ENCODE measurements around the gene SLC35D2.

SLC35D2 gene

DNA sequence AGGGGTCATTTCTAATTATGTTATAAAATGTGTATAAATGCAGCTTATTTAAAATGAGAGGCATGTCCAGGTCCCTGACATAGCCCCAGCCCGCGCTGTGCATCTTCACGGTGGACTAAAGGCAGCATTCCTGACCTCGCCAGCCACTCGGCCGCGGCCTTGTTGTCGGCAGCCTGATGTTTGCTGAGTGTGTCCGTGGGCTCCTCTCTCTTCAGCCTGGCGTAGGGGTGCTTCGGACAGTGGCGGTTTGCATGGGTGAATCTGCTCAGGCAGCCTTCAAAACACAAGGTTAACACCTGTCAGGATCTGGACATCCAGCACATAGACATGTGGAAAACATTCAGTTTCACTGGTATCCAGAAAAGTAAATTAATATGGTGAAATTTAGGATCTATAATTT is 8.8 kb upstream of the SLC35D2 start:
- Histone ChIP-seq H3K9me2 (replicated peaks; ENCODE audit: low read depth, low read length) (no peaks in the 10 kb centered on the region), H3K36me3 (ENCODE audit: insufficient read depth, low read length) (peaks cover 88% of the 10 kb centered on the region; the same call in 1 of the 2 replicates), H3K27me3 (ENCODE audit: insufficient read depth, low read length, poor library complexity, severe bottlenecking) (no peaks in the 10 kb centered on the region), H3K4me1 (ENCODE audit: insufficient read depth, low read length, poor library complexity, severe bottlenecking) (no peaks in the 10 kb centered on the region), H3K4me2 (ENCODE audit: low read depth, low read length, poor library complexity, severe bottlenecking) (no peak overlapping the region), H2AFZ (ENCODE audit: low read length) (no peak overlapping the region), H4K20me1 (ENCODE audit: insufficient read depth, low read length, poor library complexity, severe bottlenecking) (peaks cover 16% of the 10 kb centered on the region), H3F3A (ENCODE audit: low read depth) (no peaks in the 10 kb centered on the region), H3K79me2 (ENCODE audit: insufficient read depth, low read length) (peaks cover 16% of the 10 kb centered on the region), H3K9ac (ENCODE audit: low read depth, low read length, poor library complexity, severe bottlenecking) (no peak overlapping the region), H3K4me3 (ENCODE audit: low read length, poor library complexity, severe bottlenecking) (no peak overlapping the region), H3K9me3 (ENCODE audit: insufficient read depth, low read depth, low read length) (no peaks in the 10 kb centered on the region)
- TF ChIP-seq EZH2phosphoT487 (IDR thresholded peaks at IDR 0.05; ENCODE audit: borderline replicate concordance) (no peak), CTCF (conservative IDR thresholded peaks at IDR 0.05; ENCODE audit: low read length) (no peak)

- no peaks in the 10 kb centered on the region for H3K4me1 ChIP-seq (ENCODE audit: insufficient read depth, low read length, poor library complexity, severe bottlenecking)
- H3K9me3 ChIP-seq (ENCODE audit: insufficient read depth, low read depth, low read length), result no peaks in the 10 kb centered on the region
- peaks cover 13% of the 10 kb centered on the region for H3K79me2 ChIP-seq (ENCODE audit: insufficient read depth, low read length)
- no peak overlapping the region for H3K9ac ChIP-seq (ENCODE audit: low read depth, low read length, poor library complexity, severe bottlenecking)
- no peaks in the 10 kb centered on the region for H3K9me2 ChIP-seq (replicated peaks; ENCODE audit: low read depth, low read length)
- no peak overlapping the region for H3K4me3 ChIP-seq (ENCODE audit: low read length, poor library complexity, severe bottlenecking)
- H2AFZ ChIP-seq (ENCODE audit: low read length), result no peak overlapping the region
- H3K4me2 ChIP-seq (ENCODE audit: low read depth, low read length, poor library complexity, severe bottlenecking), result no peak overlapping the region
- H3K27me3 ChIP-seq (ENCODE audit: insufficient read depth, low read length, poor library complexity, severe bottlenecking), result no peaks in the 10 kb centered on the region
- TF ChIP-seq CTCF (conservative IDR thresholded peaks at IDR 0.05; ENCODE audit: low read length) (no peak), EZH2phosphoT487 (IDR thresholded peaks at IDR 0.05; ENCODE audit: borderline replicate concordance) (no peak)
- no peaks in the 10 kb centered on the region for H3F3A ChIP-seq (ENCODE audit: low read depth)
- peaks cover 12% of the 10 kb centered on the region for H4K20me1 ChIP-seq (ENCODE audit: insufficient read depth, low read length, poor library complexity, severe bottlenecking)
- H3K36me3 ChIP-seq (ENCODE audit: insufficient read depth, low read length), result peaks cover 95% of the 10 kb centered on the region
Observed at GRCh38 chr9:96391021-96391765, 7.7 kb upstream of the SLC35D2 start.

GRCh38 chr9:96388144-96388543 is 4.6 kb upstream of the SLC35D2 start:
- Histone ChIP-seq H3K27me3 (ENCODE audit: insufficient read depth, low read length, poor library complexity, severe bottlenecking) (no peaks in the 10 kb centered on the region), H3K4me1 (ENCODE audit: insufficient read depth, low read length, poor library complexity, severe bottlenecking) (no peaks in the 10 kb centered on the region), H3K4me3 (ENCODE audit: low read length, poor library complexity, severe bottlenecking) (no peak overlapping the region), H3K79me2 (ENCODE audit: insufficient read depth, low read length) (no peaks in the 10 kb centered on the region), H3K9me3 (ENCODE audit: insufficient read depth, low read depth, low read length) (no peaks in the 10 kb centered on the region), H3K36me3 (ENCODE audit: insufficient read depth, low read length) (peaks cover 70% of the 10 kb centered on the region), H3K9me2 (replicated peaks; ENCODE audit: low read depth, low read length) (no peaks in the 10 kb centered on the region), H3K9ac (ENCODE audit: low read depth, low read length, poor library complexity, severe bottlenecking) (no peak overlapping the region), H3K4me2 (ENCODE audit: low read depth, low read length, poor library complexity, severe bottlenecking) (no peak overlapping the region), H4K20me1 (ENCODE audit: insufficient read depth, low read length, poor library complexity, severe bottlenecking) (no peaks in the 10 kb centered on the region), H2AFZ (ENCODE audit: low read length) (no peak overlapping the region), H3F3A (ENCODE audit: low read depth) (no peaks in the 10 kb centered on the region)
- TF ChIP-seq CTCF (conservative IDR thresholded peaks at IDR 0.05; ENCODE audit: low read length) (no peak), EZH2phosphoT487 (IDR thresholded peaks at IDR 0.05; ENCODE audit: borderline replicate concordance) (no peak)
